NCI-H748 (cell line): ENCODE data around the gene SCLY.
"Not testable (repeated sequence)": the region's sequence is repeated elsewhere in the genome, so short reads cannot be mapped to it uniquely, and the experiment has no call there.

Experiments
- DNase-seq: peaks from one replicate; lab custom pipeline; 2025; ENCODE audit not compliant: unreplicated experiment; lab: John Stamatoyannopoulos, UW

Gene SCLY, protein sequence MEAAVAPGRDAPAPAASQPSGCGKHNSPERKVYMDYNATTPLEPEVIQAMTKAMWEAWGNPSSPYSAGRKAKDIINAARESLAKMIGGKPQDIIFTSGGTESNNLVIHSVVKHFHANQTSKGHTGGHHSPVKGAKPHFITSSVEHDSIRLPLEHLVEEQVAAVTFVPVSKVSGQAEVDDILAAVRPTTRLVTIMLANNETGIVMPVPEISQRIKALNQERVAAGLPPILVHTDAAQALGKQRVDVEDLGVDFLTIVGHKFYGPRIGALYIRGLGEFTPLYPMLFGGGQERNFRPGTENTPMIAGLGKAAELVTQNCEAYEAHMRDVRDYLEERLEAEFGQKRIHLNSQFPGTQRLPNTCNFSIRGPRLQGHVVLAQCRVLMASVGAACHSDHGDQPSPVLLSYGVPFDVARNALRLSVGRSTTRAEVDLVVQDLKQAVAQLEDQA

GRCh38 chr2:238060542-238061314 lies at the start of gene SCLY:
Gene SCLY (plus strand): TSS chr2:238061001. CDS start chr2:238061055, 54 bp downstream.
- DNase-seq: peak; percentile 98

- DNase-seq: no peak
Observed at GRCh38 chr2:238013806-238014205, 47.0 kb upstream of the SCLY start.

DNA sequence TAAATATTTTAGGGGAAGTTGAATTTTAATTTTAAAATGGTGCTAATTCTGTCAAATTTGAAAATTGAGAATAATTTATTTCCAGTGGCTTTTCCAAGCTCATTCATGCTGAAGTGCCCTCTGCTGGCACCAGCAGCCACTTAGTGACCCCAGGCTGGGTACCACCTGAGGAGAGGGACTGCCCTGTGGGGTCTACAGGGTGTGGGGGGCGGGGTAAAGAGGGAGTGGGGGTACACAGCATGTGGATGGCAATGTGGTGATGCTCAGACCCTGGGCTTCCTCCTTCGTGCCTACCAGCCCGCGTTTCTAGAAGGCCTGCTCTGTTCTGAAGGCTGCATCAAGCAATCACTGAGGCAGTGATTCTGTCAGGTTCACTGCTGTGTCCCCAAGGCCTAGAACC lies 45.1 kb upstream of the SCLY start:
- DNase-seq: no peak

GRCh38 chr2:238016526-238016925 lies 44.3 kb upstream of the SCLY start:
- DNase-seq: no peak

DNA sequence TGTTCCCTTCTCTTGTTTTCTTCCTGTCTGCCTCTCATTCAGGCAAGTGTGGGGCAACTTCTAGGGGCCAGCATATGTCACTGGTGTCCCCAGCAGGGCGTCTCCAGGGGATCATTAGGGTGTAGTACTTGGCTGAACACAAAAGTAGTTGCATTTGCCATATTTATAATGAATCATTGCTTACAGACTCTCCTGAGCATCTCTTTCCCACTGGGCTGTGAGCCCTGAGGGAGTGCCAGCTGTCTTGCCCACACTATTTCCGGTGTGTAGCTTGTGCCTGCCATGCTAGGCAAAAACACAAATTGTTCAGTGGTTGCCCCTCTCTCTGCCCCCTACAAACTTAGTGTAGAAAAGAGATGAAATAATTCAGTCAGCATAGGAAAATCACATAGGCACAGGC lies 40.8 kb upstream of the SCLY start:
- no peak for DNase-seq

DNA sequence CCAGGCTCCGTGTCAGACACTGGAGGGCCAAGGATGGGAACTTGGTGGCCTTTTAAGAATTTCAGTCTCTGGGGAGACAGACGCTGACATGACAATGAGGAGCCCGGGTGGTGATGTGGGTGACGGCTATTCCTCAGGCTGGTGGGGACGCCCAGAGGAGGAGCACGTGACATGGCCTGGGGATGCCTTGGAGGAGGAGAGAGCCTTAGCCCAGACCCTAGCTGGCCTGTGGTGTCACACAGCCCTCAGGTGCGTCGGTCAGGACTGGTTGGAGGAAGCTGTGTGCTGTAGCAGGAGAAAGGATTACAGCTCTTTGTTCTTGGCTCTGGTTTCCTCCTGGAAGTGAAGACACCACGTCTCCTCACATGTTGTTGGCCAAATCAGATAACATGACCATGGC lies 40.0 kb upstream of the SCLY start:
- DNase-seq: no peak

DNA sequence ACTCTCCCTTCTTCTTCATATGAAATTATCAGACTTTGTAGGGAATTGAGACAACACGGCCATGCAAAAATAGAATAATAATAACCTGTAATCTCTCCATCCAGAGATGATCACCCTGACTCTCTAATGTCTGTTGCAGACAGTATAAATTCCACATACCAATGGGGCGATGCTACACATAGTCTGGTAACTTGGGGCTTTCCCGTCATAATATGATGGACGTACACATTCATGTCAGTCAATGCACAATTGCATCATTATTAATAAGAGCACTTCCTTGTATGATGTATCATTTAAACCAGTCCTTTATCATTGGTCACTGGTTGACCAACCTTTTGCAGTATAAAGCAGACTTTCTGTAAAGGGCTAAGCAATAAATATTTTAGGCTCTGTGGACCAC lies 39.5 kb upstream of the SCLY start:
- DNase-seq: no peak

- no peak for DNase-seq
Observed at GRCh38 chr2:238022594-238023157, 38.1 kb upstream of the SCLY start.

- no peak for DNase-seq
Observed at GRCh38 chr2:238023608-238024007, 37.2 kb upstream of the SCLY start.

GRCh38 chr2:238024986-238025385 lies 35.8 kb upstream of the SCLY start:
- no peak for DNase-seq

GRCh38 chr2:238025741-238026360 lies 35.0 kb upstream of the SCLY start:
- no peak for DNase-seq

- DNase-seq: no peak
Observed at GRCh38 chr2:238027058-238027457, 33.7 kb upstream of the SCLY start.

DNA sequence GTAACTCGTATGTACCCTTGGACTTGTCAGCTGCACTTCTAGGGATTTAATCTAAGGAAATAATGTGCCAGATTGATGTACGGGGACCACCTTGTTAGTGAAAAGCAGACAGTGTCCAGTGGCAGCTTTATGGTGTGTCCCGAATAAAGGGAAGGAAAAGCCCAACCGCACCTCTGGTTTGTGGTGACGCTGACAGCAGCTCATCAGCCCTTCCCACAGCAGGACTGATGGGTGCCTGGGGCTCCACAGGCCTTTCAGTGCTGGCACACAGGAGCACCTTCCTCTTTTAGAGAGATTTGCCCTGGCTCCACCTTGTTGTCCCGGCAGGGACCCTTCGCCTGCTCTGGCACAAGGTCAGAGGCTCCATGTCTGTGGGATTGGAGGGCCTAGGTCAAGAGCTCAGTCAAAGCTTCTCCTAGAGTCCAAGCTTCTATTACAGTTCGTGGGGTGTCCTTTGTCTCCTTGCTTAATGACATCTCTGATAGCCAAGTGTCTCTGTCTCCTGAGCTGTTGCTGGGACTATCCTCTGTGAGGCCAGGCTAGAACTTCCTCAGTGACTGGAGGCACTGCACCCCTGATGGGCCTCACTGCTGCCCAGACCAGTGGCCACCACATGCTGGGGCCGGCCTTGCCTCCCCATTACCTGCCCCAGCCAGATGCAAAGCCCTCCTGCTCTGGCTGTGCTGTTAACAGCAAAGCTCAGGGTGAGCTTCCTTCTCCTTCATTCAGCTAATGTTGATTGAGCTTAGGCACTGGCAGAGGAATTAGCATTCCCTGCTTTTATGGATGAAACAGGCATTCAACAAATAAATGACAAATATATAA lies 33.0 kb upstream of the SCLY start:
- no peak for DNase-seq

- no peak for DNase-seq
Observed at GRCh38 chr2:238029853-238030252, 30.9 kb upstream of the SCLY start.

DNA sequence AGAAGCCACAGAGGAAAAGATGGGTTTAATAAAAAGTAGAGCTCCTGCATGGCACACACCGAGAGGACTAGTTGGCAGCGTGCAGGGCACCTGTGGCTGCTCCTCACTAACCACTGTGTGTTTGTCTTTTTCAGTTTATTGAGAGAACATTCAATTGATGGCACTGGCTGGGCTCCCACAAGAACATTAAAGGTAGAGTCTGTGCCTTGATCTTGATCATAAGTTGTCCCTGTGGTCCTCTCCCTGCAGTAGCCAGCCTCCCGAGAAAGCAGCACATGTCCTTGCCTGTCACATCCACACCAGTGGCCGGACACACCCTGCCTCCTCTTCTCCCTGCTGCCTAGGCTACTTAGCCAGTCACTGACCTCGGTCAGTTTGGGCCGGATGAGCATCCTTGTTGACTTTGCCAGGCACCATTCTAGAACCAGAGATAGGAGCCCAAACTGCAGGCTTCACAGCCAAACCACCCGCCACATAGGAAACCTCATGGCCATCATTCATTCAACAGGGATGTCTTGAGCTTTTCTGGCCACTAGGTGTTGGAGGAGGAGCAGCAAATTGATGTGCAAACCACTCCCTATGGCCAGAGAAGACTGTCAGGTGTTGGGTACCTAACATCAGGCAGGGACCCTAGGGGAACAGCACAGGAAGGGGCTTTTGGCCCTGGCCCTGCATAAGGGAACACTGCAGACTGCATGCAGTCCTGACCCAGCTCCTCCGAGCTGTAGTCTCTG lies 30.2 kb upstream of the SCLY start:
- DNase-seq: no peak

DNA sequence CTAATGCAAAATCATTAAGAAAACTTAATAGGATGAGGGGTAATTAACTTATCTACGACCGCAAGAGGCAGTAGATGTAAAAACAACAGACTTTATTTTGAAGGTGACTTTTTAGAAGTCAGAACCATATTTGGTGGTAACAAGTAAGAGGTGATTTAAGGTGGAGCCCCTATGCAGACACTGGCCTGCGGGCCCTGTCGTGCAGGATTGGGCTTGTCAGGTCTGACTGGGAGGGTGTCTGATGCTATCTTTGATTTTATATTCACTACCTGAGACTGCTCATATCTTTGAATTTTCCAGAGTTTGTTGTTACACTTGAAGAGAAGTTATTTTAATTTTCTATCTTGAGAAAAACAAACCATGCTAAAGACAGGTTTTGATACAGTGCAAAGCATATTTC lies 29.1 kb upstream of the SCLY start:
- DNase-seq: no peak

DNA sequence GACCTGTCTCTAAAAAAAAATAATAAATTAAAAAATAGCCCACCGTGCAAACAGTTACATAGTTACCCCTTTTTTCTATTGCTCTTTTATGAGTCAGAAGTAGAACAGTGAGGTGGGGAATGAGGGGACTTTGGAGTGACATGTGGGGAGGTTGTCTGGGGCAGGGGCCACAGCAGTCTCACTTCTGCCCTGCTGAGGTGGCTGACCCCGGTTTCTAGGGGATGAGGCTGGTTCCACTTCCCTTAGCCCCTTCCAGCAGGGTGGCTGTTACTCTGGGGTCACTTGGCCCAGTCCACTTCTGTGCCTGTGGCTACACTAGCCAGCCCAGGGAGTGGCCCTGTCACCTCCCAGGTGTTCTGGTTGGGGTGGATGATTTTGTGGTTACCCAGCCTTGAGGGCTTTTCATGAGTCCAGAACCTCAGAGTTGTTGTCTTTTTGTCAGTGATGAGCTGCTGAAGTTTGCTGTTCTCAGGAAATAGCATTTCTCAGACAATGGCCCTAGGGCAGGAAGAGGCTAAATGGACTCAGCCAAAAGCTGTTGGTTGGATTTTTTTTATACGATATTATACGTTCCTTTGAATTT lies 28.0 kb upstream of the SCLY start:
- no peak for DNase-seq

DNA sequence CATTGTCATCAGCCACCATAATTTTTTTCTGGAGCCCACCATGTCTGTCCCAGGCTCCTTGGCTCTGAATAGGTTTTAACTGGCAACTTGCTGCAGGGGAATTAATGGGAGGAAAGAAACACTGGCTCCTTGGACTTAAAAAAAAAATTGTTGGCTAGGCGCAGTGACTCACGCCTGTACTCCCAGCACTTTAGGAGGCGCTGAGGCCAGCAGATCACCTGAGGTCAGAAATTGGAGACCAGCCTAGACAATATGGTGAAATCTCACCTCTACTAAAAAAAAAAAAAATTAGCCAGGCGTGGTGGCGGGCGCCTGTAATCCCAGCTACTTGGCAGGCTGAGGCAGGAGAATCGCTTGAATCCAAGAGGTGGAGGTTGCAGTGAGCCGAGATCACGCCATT lies 26.8 kb upstream of the SCLY start:
- not testable (repeated sequence) for DNase-seq

GRCh38 chr2:238038203-238038602 lies 22.6 kb upstream of the SCLY start:
- DNase-seq: no peak

DNA sequence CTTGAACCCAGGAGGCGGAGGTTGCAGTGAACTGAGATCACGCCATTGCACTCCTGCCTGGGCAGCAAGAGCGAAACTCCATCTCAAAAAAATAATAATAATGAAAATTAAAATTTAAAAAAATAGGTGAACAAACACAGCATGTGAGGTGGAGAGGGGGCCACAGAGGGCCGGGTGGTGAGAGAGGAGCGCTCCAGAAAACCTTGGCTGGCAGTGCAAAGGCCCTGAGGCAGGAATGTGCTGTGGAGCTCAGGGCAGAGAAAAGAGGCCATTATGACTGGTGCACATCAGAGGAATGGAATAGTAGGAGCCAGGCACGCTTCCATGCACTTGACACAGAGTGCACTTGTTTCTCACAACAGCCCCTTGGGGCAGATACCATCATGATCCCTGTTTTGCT lies 21.6 kb upstream of the SCLY start:
- no peak for DNase-seq
